Measurements from ENCODE around the gene HOXB1.

DNA sequence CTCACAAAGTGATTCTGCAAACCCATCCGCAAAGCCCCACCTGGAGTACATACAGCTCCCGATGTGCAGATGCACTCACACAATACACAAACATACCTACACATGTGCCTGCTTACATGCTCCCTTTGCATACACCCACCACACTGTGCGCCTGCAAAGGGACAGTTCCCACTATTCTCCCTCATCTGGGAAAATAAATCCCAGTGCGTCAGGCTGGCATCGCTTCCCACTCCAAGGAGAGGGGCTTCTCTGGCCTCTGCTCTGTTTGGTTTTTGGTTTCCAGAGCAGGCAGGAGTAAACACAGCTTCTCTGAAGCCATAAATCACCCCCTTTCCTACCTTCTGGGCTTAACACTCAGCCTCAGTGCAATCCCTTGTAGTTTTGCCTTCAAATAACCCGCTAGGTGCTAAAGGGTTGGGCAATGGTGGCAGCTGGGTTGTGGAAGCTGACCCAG, 32.6 kb upstream of the HOXB1 start:
- TF ChIP-seq, protein P1, sequence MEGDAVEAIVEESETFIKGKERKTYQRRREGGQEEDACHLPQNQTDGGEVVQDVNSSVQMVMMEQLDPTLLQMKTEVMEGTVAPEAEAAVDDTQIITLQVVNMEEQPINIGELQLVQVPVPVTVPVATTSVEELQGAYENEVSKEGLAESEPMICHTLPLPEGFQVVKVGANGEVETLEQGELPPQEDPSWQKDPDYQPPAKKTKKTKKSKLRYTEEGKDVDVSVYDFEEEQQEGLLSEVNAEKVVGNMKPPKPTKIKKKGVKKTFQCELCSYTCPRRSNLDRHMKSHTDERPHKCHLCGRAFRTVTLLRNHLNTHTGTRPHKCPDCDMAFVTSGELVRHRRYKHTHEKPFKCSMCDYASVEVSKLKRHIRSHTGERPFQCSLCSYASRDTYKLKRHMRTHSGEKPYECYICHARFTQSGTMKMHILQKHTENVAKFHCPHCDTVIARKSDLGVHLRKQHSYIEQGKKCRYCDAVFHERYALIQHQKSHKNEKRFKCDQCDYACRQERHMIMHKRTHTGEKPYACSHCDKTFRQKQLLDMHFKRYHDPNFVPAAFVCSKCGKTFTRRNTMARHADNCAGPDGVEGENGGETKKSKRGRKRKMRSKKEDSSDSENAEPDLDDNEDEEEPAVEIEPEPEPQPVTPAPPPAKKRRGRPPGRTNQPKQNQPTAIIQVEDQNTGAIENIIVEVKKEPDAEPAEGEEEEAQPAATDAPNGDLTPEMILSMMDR (IDR thresholded peaks at IDR 0.05): no peak
- TF ChIP-seq EP300 (IDR thresholded peaks at IDR 0.05) (no peak), POLR2A (IDR thresholded peaks at IDR 0.05) (no peak), POLR2AphosphoS5 (IDR thresholded peaks at IDR 0.05) (no peak)
